ENCODE data around the gene CTNND2. TPM values are rescaled to one million over a fixed set of nuclear protein-coding genes. Genes with fewer than 3 reads are reported as not detected.
"Not testable (repeated sequence)": the region's sequence is repeated elsewhere in the genome, so short reads cannot be mapped to it uniquely, and the experiment has no call there.

CTNND2 gene
- total RNA-seq, 2 donors from 2014 or later: not detected

GRCh38 chr5:11076945-11077613, 827.2 kb downstream of the CTNND2 start:
- Histone ChIP-seq H3K4me1 (ENCODE audit: control insufficient read depth in 1 of 2, low read depth in 2 of 2) (no peaks in the 10 kb centered on the region), H3K27me3 (replicated peaks; ENCODE audit: insufficient read depth) (no peaks in the 10 kb centered on the region), H3K27ac (no peak overlapping the region), H3K36me3 (no peaks in the 10 kb centered on the region), H3K4me3 (no peak overlapping the region), H3K9me3 (no peaks in the 10 kb centered on the region)
- TF ChIP-seq CTCF (IDR thresholded peaks at IDR 0.05): no peak
- no peak for ATAC-seq (ENCODE audit: insufficient number of reproducible peaks, low FRiP score, low read depth)
- no peak for DNase-seq (ENCODE audit: low spot score)

- no peak for TF ChIP-seq CTCF (IDR thresholded peaks at IDR 0.05)
- Histone ChIP-seq H3K27me3 (replicated peaks; ENCODE audit: insufficient read depth) (no peaks in the 10 kb centered on the region), H3K36me3 (no peaks in the 10 kb centered on the region), H3K4me3 (no peak overlapping the region), H3K9me3 (no peaks in the 10 kb centered on the region), H3K4me1 (ENCODE audit: control insufficient read depth in 1 of 2, low read depth in 2 of 2) (no peaks in the 10 kb centered on the region), H3K27ac (no peak overlapping the region)
- ATAC-seq (ENCODE audit: insufficient number of reproducible peaks, low FRiP score, low read depth) (no peak), DNase-seq (ENCODE audit: low spot score) (no peak)
Measured at GRCh38 chr5:11075035-11075805, 829.0 kb downstream of the CTNND2 start.

- no peaks in the 10 kb centered on the region for H3K9me3 ChIP-seq
- H3K27me3 ChIP-seq (replicated peaks; ENCODE audit: insufficient read depth): no peaks in the 10 kb centered on the region
- no peak for DNase-seq (ENCODE audit: low spot score)
- H3K4me3 ChIP-seq: no peak overlapping the region
- no peaks in the 10 kb centered on the region for H3K36me3 ChIP-seq
- H3K4me1 ChIP-seq (ENCODE audit: control insufficient read depth in 1 of 2, low read depth in 2 of 2): no peaks in the 10 kb centered on the region
- no peak for TF ChIP-seq CTCF (IDR thresholded peaks at IDR 0.05)
- no peak for ATAC-seq (ENCODE audit: insufficient number of reproducible peaks, low FRiP score, low read depth)
- no peak overlapping the region for H3K27ac ChIP-seq
Measured at GRCh38 chr5:11072568-11072967, 831.7 kb downstream of the CTNND2 start.

GRCh38 chr5:11072076-11072475, 832.2 kb downstream of the CTNND2 start:
- no peaks in the 10 kb centered on the region for H3K9me3 ChIP-seq
- ATAC-seq (ENCODE audit: insufficient number of reproducible peaks, low FRiP score, low read depth): no peak
- H3K4me3 ChIP-seq: no peak overlapping the region
- no peak for TF ChIP-seq CTCF (IDR thresholded peaks at IDR 0.05)
- no peaks in the 10 kb centered on the region for H3K27me3 ChIP-seq (replicated peaks; ENCODE audit: insufficient read depth)
- H3K27ac ChIP-seq: no peak overlapping the region
- no peaks in the 10 kb centered on the region for H3K4me1 ChIP-seq (ENCODE audit: control insufficient read depth in 1 of 2, low read depth in 2 of 2)
- no peaks in the 10 kb centered on the region for H3K36me3 ChIP-seq
- DNase-seq (ENCODE audit: low spot score): no peak

- H3K36me3 ChIP-seq: no peaks in the 10 kb centered on the region
- H3K4me1 ChIP-seq (ENCODE audit: control insufficient read depth in 1 of 2, low read depth in 2 of 2): no peaks in the 10 kb centered on the region
- no peaks in the 10 kb centered on the region for H3K9me3 ChIP-seq
- DNase-seq (ENCODE audit: low spot score) (no peak), ATAC-seq (ENCODE audit: insufficient number of reproducible peaks, low FRiP score, low read depth) (no peak)
- no peak overlapping the region for H3K27ac ChIP-seq
- no peak for TF ChIP-seq CTCF (IDR thresholded peaks at IDR 0.05)
- no peaks in the 10 kb centered on the region for H3K27me3 ChIP-seq (replicated peaks; ENCODE audit: insufficient read depth)
- no peak overlapping the region for H3K4me3 ChIP-seq
Measured at GRCh38 chr5:11069041-11069440, 835.2 kb downstream of the CTNND2 start.

GRCh38 chr5:11065723-11066122, 838.5 kb downstream of the CTNND2 start:
- not testable (repeated sequence) for H3K4me1 ChIP-seq (ENCODE audit: control insufficient read depth in 1 of 2, low read depth in 2 of 2); H3K36me3 ChIP-seq; DNase-seq (ENCODE audit: low spot score); H3K9me3 ChIP-seq; H3K4me3 ChIP-seq; H3K27me3 ChIP-seq (replicated peaks; ENCODE audit: insufficient read depth); ATAC-seq (ENCODE audit: insufficient number of reproducible peaks, low FRiP score, low read depth); H3K27ac ChIP-seq

Data from thoracic aorta (tissue), 2 donors.